K562 (cell line): ENCODE data around the gene RALGPS1. TPM values are rescaled to one million over a fixed set of nuclear protein-coding genes. Genes with fewer than 3 reads are reported as not detected.
A peak's percentile ranks its signal among the peaks of the same experiment; 100 is the strongest.

ENCODE experiments used
- ATAC-seq: fragments of 200-7000 bp; cut with Tn5 transposase; 3 replicates; pipeline ENCODE4 v1.9.1; 2020; ENCODE audit warnings: moderate library complexity
- BruUV-seq: library from RNA; stranded (reverse); fragments of 400-500 nt; replicated peaks from 2 replicates; lab custom pipeline; 2021; lab: Mats Ljungman, UMichigan
- CTCF ChIA-PET: fragments of 300-600 bp; formaldehyde crosslinking; extraction: SDS; loops from one replicate; lab custom pipeline; 2021; ENCODE audit warnings: low intra/inter-chr PET ratio; lab: Yijun Ruan, JAX
- POLR2A ChIA-PET: fragments of 300-600, 350-650 bp; sonication (Branson Sonifier 250); formaldehyde crosslinking; extraction: SDS; loops from one replicate; lab custom pipeline; 2021; ENCODE audit warnings: antibody characterized with exemption, inconsistent platforms; lab: Yijun Ruan, JAX
- DNase-seq, 4 experiments: peaks; one replicate each; pipeline versions ENCODE4 v3.0.0 to v3.0.0-alpha.2; 2011 to 2018; ENCODE audit warnings: low spot score in 3 of 4, mixed read lengths in 3 of 4; ENCODE audit errors: extremely low read depth in 1 of 4
- FAIRE-seq: peaks from 2 replicates; lab custom pipeline; 2011; peaks lifted over from hg19 to GRCh38; lab: Jason Lieb, UNC
- H2AFZ ChIP-seq: 2 replicates; pipeline ENCODE4 v1.6.0; 2011; ENCODE audit warnings: low read depth, low read length, control low read depth, inconsistent platforms
- H3K27ac ChIP-seq: fragments of 200-600 bp; 3 replicates; pipeline ENCODE4 v1.8.0; 2011; ENCODE audit warnings: low read depth, mild to moderate bottlenecking, control low read depth, inconsistent platforms, low read length, moderate library complexity, mixed read lengths; ENCODE audit errors: extremely low read depth
- H3K27me3 ChIP-seq, 2 experiments: fragments of 300-600 bp in 1 of 2; 2 replicates in 1 of 2; 3 replicates in 1 of 2; pipeline versions ENCODE4 v1.6.0 to v1.8.0; 2011; ENCODE audit warnings: inconsistent platforms in 2 of 2, low read length in 2 of 2, mild to moderate bottlenecking in 1 of 2, mixed read lengths in 1 of 2, moderate library complexity in 1 of 2; ENCODE audit not compliant: control insufficient read depth in 2 of 2, insufficient read depth in 2 of 2
- H3K36me3 ChIP-seq: fragments of 300-600 bp; 3 replicates; pipeline ENCODE4 v1.8.0; 2011; ENCODE audit warnings: mild to moderate bottlenecking, low read length, inconsistent platforms; ENCODE audit not compliant: control insufficient read depth, insufficient read depth
- H3K4me1 ChIP-seq, 2 experiments: fragments of 200-600 bp in 1 of 2; replicated peaks in 1 of 2; 2 replicates in 1 of 2; 3 replicates in 1 of 2; pipeline versions ENCODE4 v1.5.1 to v1.8.0; 2011; ENCODE audit warnings: inconsistent platforms in 2 of 2, low read length in 2 of 2, mild to moderate bottlenecking in 1 of 2, mixed read lengths in 1 of 2, moderate library complexity in 1 of 2; ENCODE audit not compliant: control insufficient read depth in 2 of 2, insufficient read depth in 2 of 2
- H3K4me2 ChIP-seq: 2 replicates; pipeline ENCODE4 v1.6.1; 2011; ENCODE audit warnings: low read length, control low read depth, inconsistent platforms, mixed read lengths; ENCODE audit not compliant: insufficient read depth
- H3K4me3 ChIP-seq: fragments of 200-600 bp; sonication (generic), shearing (Covaris generic); 2 replicates; pipeline ENCODE4 v1.5.1; 2016; ENCODE audit warnings: control low read depth, inconsistent platforms
- H3K79me2 ChIP-seq: fragments of 200-600 bp; 3 replicates; pipeline ENCODE4 v1.8.0; 2011; ENCODE audit warnings: low read length, inconsistent platforms; ENCODE audit not compliant: control insufficient read depth, insufficient read depth
- H3K9ac ChIP-seq, 2 experiments: 2 replicates each; pipeline versions ENCODE4 v1.6.0 to v1.6.1; 2011; ENCODE audit warnings: low read depth in 2 of 2, low read length in 2 of 2, control low read depth in 1 of 2, inconsistent platforms in 1 of 2, mild to moderate bottlenecking in 1 of 2, mixed read lengths in 1 of 2; ENCODE audit not compliant: insufficient read depth in 1 of 2
- H3K9me1 ChIP-seq: one replicate; pipeline ENCODE4 v1.6.0; 2011; ENCODE audit warnings: inconsistent platforms, mild to moderate bottlenecking, low read length, moderate library complexity; ENCODE audit not compliant: control insufficient read depth, insufficient read depth
- H3K9me3 ChIP-seq: replicated peaks from 2 replicates; pipeline ENCODE4 v1.5.1; 2011; ENCODE audit warnings: low read depth, low read length, inconsistent platforms; ENCODE audit not compliant: control insufficient read depth, insufficient read depth
- H4K20me1 ChIP-seq: replicated peaks from 2 replicates; pipeline ENCODE4 v1.6.1; 2011; ENCODE audit warnings: low read length, inconsistent platforms, mixed read lengths; ENCODE audit not compliant: control insufficient read depth, insufficient read depth
- CBFA2T3 ChIP-seq: fragments of 450-650 bp; IDR thresholded peaks from 2 replicates; pipeline ENCODE4 v1.6.1; 2017
- EGR1 ChIP-seq: fragments of 450-650 bp; conservative IDR thresholded peaks from 2 replicates; pipeline ENCODE4 v1.6.1; 2017; ENCODE audit warnings: mild to moderate bottlenecking
- JUND ChIP-seq, 2 experiments: IDR thresholded peaks; 2 replicates in 1 of 2; 3 replicates in 1 of 2; pipeline ENCODE4 v1.6.1; 2011; ENCODE audit warnings: borderline replicate concordance in 2 of 2, low read depth in 2 of 2, low read length in 2 of 2, improper control_type of control experiment in 1 of 2, missing biosample characterization in 1 of 2, missing genetic modification characterization in 1 of 2, missing genetic modification reagents in 1 of 2
- L3MBTL2 ChIP-seq: fragments of 450-650 bp; IDR thresholded peaks from 2 replicates; pipeline ENCODE4 v1.6.1; 2016; ENCODE audit warnings: mild to moderate bottlenecking, moderate library complexity
- NCOA6 ChIP-seq: fragments of 450-650 bp; IDR thresholded peaks from 2 replicates; pipeline ENCODE4 v1.6.1; 2017; ENCODE audit warnings: mild to moderate bottlenecking
- POLR2B ChIP-seq: fragments of 450-650 bp; IDR thresholded peaks from 2 replicates; pipeline ENCODE4 v1.6.1; 2018; ENCODE audit warnings: low read depth; ENCODE audit not compliant: partially characterized antibody
- ZNF23 ChIP-seq: fragments of 250-450 bp; sonication (Bioruptor Pico); IDR thresholded peaks from 2 replicates; pipeline ENCODE4 v1.4.0; 2020; ENCODE audit warnings: mild to moderate bottlenecking
- WGBS: fragments of 100-300 bp; shearing (Covaris generic); methylation state at CpG from one replicate; pipeline ENCODE4 v1.1.6; 2016; ENCODE audit warnings: low coverage, mixed read lengths; ENCODE audit not compliant: insufficient coverage; ENCODE audit errors: missing lambda C conversion rate; 5-methylcytosine and 5-hydroxymethylcytosine counted together
- in situ Hi-C: fragments of 300-500 bp; cut with MboI; formaldehyde crosslinking; loops from 4 replicates; pipeline ENCODE4 v1.15.0; 2018; ENCODE audit warnings: inconsistent platforms, mixed read lengths
- intact Hi-C: fragments of 100-400 bp; cut with micrococcal nuclease; formaldehyde crosslinking; loops from 2 replicates; pipeline ENCODE4 v1.14.2; 2022
- polyA plus RNA-seq, 8 experiments: library from polyadenylated mRNA; depleted of rRNA in 4 of 8; stranded (reverse) in 5 of 8; unstranded in 3 of 8; fragments of >200 nt; fragmentation: Nextera tagmentation in 2 of 8; fragmentation: Illumina TruSeq in 1 of 8; extraction: Ambion mirVana in 2 of 8; extraction: Trizol in 1 of 8; gene quantifications; 2 replicates each; pipeline versions ENCODE4 v1.2.1 to v1.2.3, GENCODE V29; 2011 to 2014; ENCODE audit warnings: inconsistent platforms in 1 of 8, missing spikeins in 1 of 8
- total RNA-seq, 7 experiments: library from RNA; depleted of rRNA in 6 of 7; stranded (reverse); fragments of >200 nt in 6 of 7; fragmentation: Illumina TruSeq in 2 of 7; extraction: Trizol in 2 of 7; gene quantifications; 2 replicates each; pipeline versions ENCODE4 v1.2.1 to v1.2.3, GENCODE V29; 2011 to 2021; ENCODE audit warnings: low replicate concordance in 1 of 7
- TF ChIP-seq, protein P1 (sequence below), 2 experiments: fragments of 200-800 bp in 1 of 2; sonication (Bioruptor generic) in 1 of 2; sonication (generic) in 1 of 2; formaldehyde crosslinking in 1 of 2; IDR thresholded peaks in 1 of 2; conservative IDR thresholded peaks in 1 of 2; 2 replicates each; pipeline versions ENCODE4 v1.5.0 to v1.6.1; 2016 to 2020; ENCODE audit warnings: missing compliant biosample characterization in 1 of 2, missing genetic modification characterization in 1 of 2, missing genetic modification reagents in 1 of 2
- TF ChIP-seq, protein P2 (sequence below): fragments of 200-800 bp; sonication (Bioruptor generic); IDR thresholded peaks from 2 replicates; pipeline ENCODE4 v1.6.1; 2017; ENCODE audit warnings: missing genetic modification characterization, missing compliant biosample characterization

RALGPS1 gene
- total and polyA plus RNA-seq, 9 of the 15 experiments (the other 6 are each of a cell fraction or from before 2014, with no cell fraction given), result 0.04 to 2.6 (median 1.5) TPM

GRCh38 chr9:127095411-127095810, 180.8 kb downstream of the RALGPS1 start:
- H3K9me3 ChIP-seq, result no peaks in the 10 kb centered on the region
- no TSS peak for BruUV-seq
- no peak overlapping the region for H3K4me3 ChIP-seq
- no peaks in the 10 kb centered on the region for H3K79me2 ChIP-seq
- no peak overlapping the region for H2AFZ ChIP-seq
- DNase-seq (peak in 3 of 4 experiments; percentile 11 to 44 (median 37)), FAIRE-seq (no peak)
- H3K9ac ChIP-seq, result no peak overlapping the region
- H3K27ac ChIP-seq, result no peak overlapping the region
- peaks cover 16% of the 10 kb centered on the region for H4K20me1 ChIP-seq
- intact Hi-C loops, result no loop called here
- peaks cover 4% of the 10 kb centered on the region for H3K9me1 ChIP-seq
- ChIA-PET POLR2A (interaction anchor here (0.6 to 1.2 kb wide), 5 partner anchors 8 to 154 kb away, joined by 3 to 6 read pairs (median 4); no protein-coding TSS in a partner anchor), CTCF (no interaction called here)
- no peaks in the 10 kb centered on the region for H3K36me3 ChIP-seq
- 5% methylated on average over 5 of the region's 5 CpGs for WGBS
- no peak overlapping the region for H3K4me2 ChIP-seq
- H3K4me1 ChIP-seq, result no peaks in the 10 kb centered on the region; a peak in 1 of 5 replicates
- TF ChIP-seq NCOA6 (no peak), CBFA2T3 (no peak), JUND (IDR thresholded peaks at IDR 0.05; ENCODE audit: borderline replicate concordance, low read depth, low read length) (0 out of 2 replicates have a peak, but pooled peaks have one; percentile 18), JUND (tag; IDR thresholded peaks at IDR 0.05; ENCODE audit: borderline replicate concordance, low read depth, low read length) (no peak)
- TF ChIP-seq, all 486 proteins: peak for 1
- in situ Hi-C loops, result no loop called here
- peaks cover 32 to 64% of the 10 kb centered on the region in 2 experiments; a peak in 4 of 5 replicates for H3K27me3 ChIP-seq
- ATAC-seq, result peak; percentile 88

DNA sequence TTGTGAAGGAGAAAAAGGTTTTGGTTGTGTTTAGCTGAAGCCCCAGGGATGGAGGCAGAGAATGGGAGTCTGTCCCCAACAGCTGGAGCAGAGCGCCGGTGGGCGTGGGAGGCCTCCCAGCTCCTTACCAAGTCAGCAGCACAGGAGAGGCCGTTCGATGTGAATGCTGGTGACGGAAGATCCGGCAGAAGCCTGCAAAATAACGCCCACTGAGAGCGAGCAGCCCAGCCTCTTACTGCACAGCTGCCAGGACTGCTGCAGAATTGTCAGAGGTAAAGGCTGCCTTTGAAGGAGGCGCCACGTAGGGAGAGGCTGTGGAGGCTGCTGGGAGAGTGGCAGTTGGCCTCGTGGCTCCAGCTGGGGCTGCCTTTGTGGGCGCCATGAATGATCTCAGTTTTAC, 181.6 kb downstream of the RALGPS1 start:
- H3K4me1 ChIP-seq, result no peaks in the 10 kb centered on the region; a peak in 1 of 5 replicates
- ChIA-PET CTCF (no interaction called here), POLR2A (interaction anchor here (0.7 kb wide), 1 partner anchor 153 kb away, joined by 4 read pairs; no protein-coding TSS in a partner anchor)
- intact Hi-C loops (no loop called here), in situ Hi-C loops (no loop called here)
- H3K36me3 ChIP-seq, result no peaks in the 10 kb centered on the region
- ATAC-seq (peak; percentile 40; the same call in 2 of the 3 replicates), FAIRE-seq (no peak), DNase-seq (peak in 1 of 4 experiments; percentile 6)
- H3K4me2 ChIP-seq, result no peak overlapping the region
- H3K9ac ChIP-seq, result no peak overlapping the region
- H2AFZ ChIP-seq, result no peak overlapping the region
- H4K20me1 ChIP-seq, result peaks cover 15% of the 10 kb centered on the region; the same call in 1 of the 2 replicates
- H3K79me2 ChIP-seq, result no peaks in the 10 kb centered on the region
- no peaks in the 10 kb centered on the region for H3K9me3 ChIP-seq
- H3K9me1 ChIP-seq, result peaks cover 2% of the 10 kb centered on the region
- no peak overlapping the region for H3K27ac ChIP-seq
- WGBS, result 17% methylated on average over 13 of the region's 13 CpGs
- peaks cover 26 to 56% of the 10 kb centered on the region in 2 experiments; a peak in 4 of 5 replicates for H3K27me3 ChIP-seq
- no peak overlapping the region for H3K4me3 ChIP-seq
- no TSS peak for BruUV-seq
- TF ChIP-seq, protein P1, sequence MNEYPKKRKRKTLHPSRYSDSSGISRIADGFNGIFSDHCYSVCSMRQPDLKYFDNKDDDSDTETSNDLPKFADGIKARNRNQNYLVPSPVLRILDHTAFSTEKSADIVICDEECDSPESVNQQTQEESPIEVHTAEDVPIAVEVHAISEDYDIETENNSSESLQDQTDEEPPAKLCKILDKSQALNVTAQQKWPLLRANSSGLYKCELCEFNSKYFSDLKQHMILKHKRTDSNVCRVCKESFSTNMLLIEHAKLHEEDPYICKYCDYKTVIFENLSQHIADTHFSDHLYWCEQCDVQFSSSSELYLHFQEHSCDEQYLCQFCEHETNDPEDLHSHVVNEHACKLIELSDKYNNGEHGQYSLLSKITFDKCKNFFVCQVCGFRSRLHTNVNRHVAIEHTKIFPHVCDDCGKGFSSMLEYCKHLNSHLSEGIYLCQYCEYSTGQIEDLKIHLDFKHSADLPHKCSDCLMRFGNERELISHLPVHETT (CRISPR knock-in tag; conservative IDR thresholded peaks at IDR 0.05 in 1 of 2, IDR thresholded peaks at IDR 0.05 in 1 of 2), result 0 out of 4 replicates have a peak, but pooled peaks of 1 of the 2 experiments have one; percentile 51
- TF ChIP-seq ZNF23 (CRISPR knock-in tag) (no peak), POLR2B (no peak), EGR1 (0 out of 2 replicates have a peak, but pooled peaks have one; percentile 26), L3MBTL2 (peak; percentile 14; the same call in 1 of the 2 replicates)
- TF ChIP-seq, protein P2, sequence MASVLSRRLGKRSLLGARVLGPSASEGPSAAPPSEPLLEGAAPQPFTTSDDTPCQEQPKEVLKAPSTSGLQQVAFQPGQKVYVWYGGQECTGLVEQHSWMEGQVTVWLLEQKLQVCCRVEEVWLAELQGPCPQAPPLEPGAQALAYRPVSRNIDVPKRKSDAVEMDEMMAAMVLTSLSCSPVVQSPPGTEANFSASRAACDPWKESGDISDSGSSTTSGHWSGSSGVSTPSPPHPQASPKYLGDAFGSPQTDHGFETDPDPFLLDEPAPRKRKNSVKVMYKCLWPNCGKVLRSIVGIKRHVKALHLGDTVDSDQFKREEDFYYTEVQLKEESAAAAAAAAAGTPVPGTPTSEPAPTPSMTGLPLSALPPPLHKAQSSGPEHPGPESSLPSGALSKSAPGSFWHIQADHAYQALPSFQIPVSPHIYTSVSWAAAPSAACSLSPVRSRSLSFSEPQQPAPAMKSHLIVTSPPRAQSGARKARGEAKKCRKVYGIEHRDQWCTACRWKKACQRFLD (CRISPR knock-in tag), result 0 out of 2 replicates have a peak, but pooled peaks have one; percentile 31
